GM18868 (cell line): ENCODE data around the gene OR2M2.

Source experiments
- ATAC-seq: cut with Tn5 transposase; IDR thresholded peaks from one replicate; pipeline ENCODE4 v1.9.1; 2021; ENCODE audit warnings: mild to moderate bottlenecking, moderate library complexity; ENCODE audit not compliant: unreplicated experiment

OR2M2 gene

GRCh38 chr1:248174521-248174920 lies at the start of gene OR2M2:
TSS of gene OR2M2 (plus strand) at chr1:248174821. CDS start at chr1:248179986, 5,165 bp downstream.
- ATAC-seq = no peak

- ATAC-seq = no peak
Observed at GRCh38 chr1:248127653-248128052, 47.0 kb upstream of the OR2M2 start.

GRCh38 chr1:248136811-248137210 lies 37.8 kb upstream of the OR2M2 start:
- no peak for ATAC-seq

GRCh38 chr1:248140846-248141245 lies 33.8 kb upstream of the OR2M2 start:
- ATAC-seq = no peak

GRCh38 chr1:248143311-248143710 lies 31.3 kb upstream of the OR2M2 start:
- no peak for ATAC-seq

GRCh38 chr1:248144513-248145198 lies 30.0 kb upstream of the OR2M2 start, which contains the start of gene OR2M5:
TSS of gene OR2M5 (plus strand) at chr1:248145148. CDS start at chr1:248145148, 0 bp downstream.
- no peak for ATAC-seq

- no peak for ATAC-seq
Observed at GRCh38 chr1:248152056-248152827, 22.4 kb upstream of the OR2M2 start.

- peak; percentile 65 for ATAC-seq
Observed at GRCh38 chr1:248155927-248156326, 18.7 kb upstream of the OR2M2 start.

- no peak for ATAC-seq
Observed at GRCh38 chr1:248158758-248159157, 15.9 kb upstream of the OR2M2 start.

GRCh38 chr1:248164031-248164430 lies 10.6 kb upstream of the OR2M2 start:
- ATAC-seq = no peak

GRCh38 chr1:248165186-248165585 lies 9.4 kb upstream of the OR2M2 start:
- no peak for ATAC-seq

GRCh38 chr1:248183996-248184395 lies 9.4 kb downstream of the OR2M2 start:
- ATAC-seq = no peak

GRCh38 chr1:248187363-248187762 lies 12.7 kb downstream of the OR2M2 start:
- no peak for ATAC-seq

- ATAC-seq = no peak
Observed at GRCh38 chr1:248189026-248189425, 14.4 kb downstream of the OR2M2 start.

- no peak for ATAC-seq
Observed at GRCh38 chr1:248194117-248194516, 19.5 kb downstream of the OR2M2 start.

- ATAC-seq = no peak
Observed at GRCh38 chr1:248196965-248197364, 22.3 kb downstream of the OR2M2 start, which contains the start of gene OR2M3. TSS of gene OR2M3 (plus strand) at chr1:248197265. CDS start at chr1:248203068, 5,803 bp downstream.

- ATAC-seq = no peak
Observed at GRCh38 chr1:248215880-248216279, 41.3 kb downstream of the OR2M2 start.

GRCh38 chr1:248225537-248225936 lies 50.9 kb downstream of the OR2M2 start:
- ATAC-seq = no peak

GRCh38 chr1:248229360-248229908 lies 54.8 kb downstream of the OR2M2 start:
- no peak for ATAC-seq
